IMR-90 (cell line): ENCODE results near the gene UBXN11. TPM values are rescaled to one million over a fixed set of nuclear protein-coding genes. Genes with fewer than 3 reads are reported as not detected.

Experiments used
- ATAC-seq: fragments of 200-7000 bp; cut with Tn5 transposase; 2 replicates; pipeline ENCODE4 v1.9.1; 2020; ENCODE audit warnings: low read depth, mild to moderate bottlenecking, moderate library complexity
- BruUV-seq: library from RNA; stranded (reverse); fragments of 400-500 nt; replicated peaks from 2 replicates; lab custom pipeline; 2021; lab: Mats Ljungman, UMichigan
- CTCF ChIA-PET: fragments of 300-600 bp; formaldehyde crosslinking; extraction: SDS; loops from one replicate; lab custom pipeline; 2021; ENCODE audit warnings: antibody characterized with exemption; lab: Yijun Ruan, JAX
- POLR2A ChIA-PET: fragments of 300-600 bp; sonication (Branson Sonifier 250); formaldehyde crosslinking; loops from one replicate; lab custom pipeline; 2022; ENCODE audit warnings: antibody characterized with exemption; ENCODE audit not compliant: unreplicated experiment; lab: Charles Lee
- DNase-seq: peaks from one replicate; pipeline ENCODE4 v3.0.0; 2013
- H2AFZ ChIP-seq: replicated peaks from 2 replicates; pipeline ENCODE3; 2013; ENCODE audit warnings: low read length, mild to moderate bottlenecking; ENCODE audit not compliant: poor library complexity
- H2AK5ac ChIP-seq: 2 replicates; pipeline ENCODE4 v1.6.1; 2013; ENCODE audit warnings: low read depth, low read length, inconsistent platforms
- H2AK9ac ChIP-seq: replicated peaks from 2 replicates; pipeline ENCODE3; 2013; ENCODE audit warnings: mild to moderate bottlenecking, low read depth, low read length, moderate library complexity; ENCODE audit not compliant: poor library complexity
- H2BK120ac ChIP-seq: 2 replicates; pipeline ENCODE4 v1.6.1; 2013; ENCODE audit warnings: low read depth, low read length, inconsistent platforms
- H2BK15ac ChIP-seq: 3 replicates; pipeline ENCODE4 v1.6.1; 2013; ENCODE audit warnings: low read depth, low read length, inconsistent platforms
- H2BK20ac ChIP-seq: 2 replicates; pipeline ENCODE4 v1.6.1; 2013; ENCODE audit warnings: low read depth, mild to moderate bottlenecking, inconsistent platforms, low read length, moderate library complexity
- H2BK5ac ChIP-seq: 2 replicates; pipeline ENCODE4 v1.6.1; 2013; ENCODE audit warnings: mild to moderate bottlenecking, low read depth, low read length, inconsistent platforms; ENCODE audit not compliant: poor library complexity, severe bottlenecking
- H3K14ac ChIP-seq: replicated peaks from 2 replicates; pipeline ENCODE4 v1.6.1; 2013; ENCODE audit warnings: low read depth, low read length, inconsistent platforms
- H3K18ac ChIP-seq: 2 replicates; pipeline ENCODE4 v1.6.1; 2013; ENCODE audit warnings: low read depth, low read length, control low read depth
- H3K23ac ChIP-seq: 2 replicates; pipeline ENCODE4 v1.6.1; 2013; ENCODE audit warnings: low read depth, low read length, inconsistent platforms
- H3K27ac ChIP-seq: 2 replicates; pipeline ENCODE4 v1.5.1; 2013; ENCODE audit warnings: mild to moderate bottlenecking, control low read depth, low read length; ENCODE audit not compliant: insufficient read depth
- H3K27me3 ChIP-seq: 2 replicates; pipeline ENCODE4 v1.6.1; 2013; ENCODE audit warnings: low read length; ENCODE audit not compliant: control insufficient read depth, insufficient read depth
- H3K36me3 ChIP-seq: 2 replicates; pipeline ENCODE4 v1.6.1; 2013; ENCODE audit warnings: low read length, mixed read lengths; ENCODE audit not compliant: control insufficient read depth, insufficient read depth
- H3K4ac ChIP-seq: 2 replicates; pipeline ENCODE4 v1.6.1; 2013; ENCODE audit warnings: low read depth, low read length, inconsistent platforms
- H3K4me1 ChIP-seq: 2 replicates; pipeline ENCODE4 v1.6.1; 2013; ENCODE audit warnings: low read length, mixed read lengths; ENCODE audit not compliant: control insufficient read depth, insufficient read depth
- H3K4me2 ChIP-seq: 2 replicates; pipeline ENCODE4 v1.6.1; 2013; ENCODE audit warnings: low read depth, mild to moderate bottlenecking, control low read depth, low read length, moderate library complexity
- H3K4me3 ChIP-seq: 2 replicates; pipeline ENCODE4 v1.5.1; 2013; ENCODE audit warnings: low read depth, mild to moderate bottlenecking, control low read depth, low read length, moderate library complexity; ENCODE audit not compliant: insufficient read depth
- H3K56ac ChIP-seq: 2 replicates; pipeline ENCODE4 v1.6.1; 2013; ENCODE audit warnings: low read length, inconsistent platforms; ENCODE audit not compliant: insufficient read depth; ENCODE audit errors: extremely low read depth
- H3K79me1 ChIP-seq, 2 experiments: 2 replicates each; pipeline ENCODE4 v1.6.1; 2013; ENCODE audit warnings: low read length in 2 of 2, inconsistent platforms in 1 of 2, low read depth in 1 of 2
- H3K9ac ChIP-seq: 2 replicates; pipeline ENCODE4 v1.6.1; 2013; ENCODE audit warnings: low read depth, low read length, control low read depth
- H3K9me1 ChIP-seq: 2 replicates; pipeline ENCODE4 v1.6.1; 2013; ENCODE audit warnings: low read length, inconsistent platforms; ENCODE audit not compliant: insufficient read depth
- H3K9me3 ChIP-seq: 2 replicates; pipeline ENCODE4 v1.6.1; 2013; ENCODE audit warnings: low read length; ENCODE audit not compliant: control insufficient read depth, insufficient read depth
- H4K20me1 ChIP-seq: 2 replicates; pipeline ENCODE4 v1.6.1; 2013; ENCODE audit warnings: low read length, inconsistent platforms; ENCODE audit not compliant: insufficient read depth
- H4K5ac ChIP-seq: 2 replicates; pipeline ENCODE4 v1.6.1; 2013; ENCODE audit warnings: mild to moderate bottlenecking, low read depth, low read length, control low read depth
- H4K8ac ChIP-seq, 2 experiments: 2 replicates each; pipeline ENCODE4 v1.6.1; 2013; ENCODE audit warnings: low read depth in 2 of 2, low read length in 2 of 2, control low read depth in 1 of 2, inconsistent platforms in 1 of 2
- H4K91ac ChIP-seq: 2 replicates; pipeline ENCODE4 v1.6.1; 2013; ENCODE audit warnings: low read depth, low read length, inconsistent platforms; ENCODE audit not compliant: insufficient read depth
- BHLHE40 ChIP-seq: fragments of 150-350 bp; IDR thresholded peaks from 2 replicates; pipeline ENCODE4 v1.6.1; 2016; ENCODE audit warnings: mild to moderate bottlenecking, low read depth, low read length
- CEBPB ChIP-seq: IDR thresholded peaks from 2 replicates; pipeline ENCODE4 v1.6.1; 2012; ENCODE audit warnings: low read depth, low read length, improper control_type of control experiment
- CHD1 ChIP-seq: IDR thresholded peaks from 2 replicates; pipeline ENCODE4 v1.6.1; 2012; ENCODE audit warnings: low read depth, low read length, improper control_type of control experiment
- FOS ChIP-seq: fragments of 150-350 bp; IDR thresholded peaks from 2 replicates; pipeline ENCODE4 v1.6.1; 2016; ENCODE audit warnings: low read depth, low read length
- MAFK ChIP-seq: IDR thresholded peaks from 2 replicates; pipeline ENCODE4 v1.6.1; 2012; ENCODE audit warnings: low read depth, low read length, improper control_type of control experiment
- MAZ ChIP-seq: IDR thresholded peaks from 2 replicates; pipeline ENCODE4 v1.6.1; 2012; ENCODE audit warnings: low read depth, mild to moderate bottlenecking, low read length, improper control_type of control experiment, moderate library complexity, borderline replicate concordance
- MXI1 ChIP-seq: IDR thresholded peaks from 2 replicates; pipeline ENCODE4 v1.6.1; 2012; ENCODE audit warnings: low read depth, mild to moderate bottlenecking, low read length, moderate library complexity, borderline replicate concordance
- NFE2L2 ChIP-seq: fragments of 150-350 bp; IDR thresholded peaks from 2 replicates; pipeline ENCODE4 v1.6.1; 2016; ENCODE audit warnings: low read depth, mild to moderate bottlenecking, low read length
- POLR2A ChIP-seq: IDR thresholded peaks from 2 replicates; pipeline ENCODE4 v1.6.1; 2012; ENCODE audit warnings: mild to moderate bottlenecking, low read depth, low read length
- RAD21 ChIP-seq: IDR thresholded peaks from 2 replicates; pipeline ENCODE4 v1.6.1; 2012; ENCODE audit warnings: low read length, improper control_type of control experiment
- RCOR1 ChIP-seq: IDR thresholded peaks from 2 replicates; pipeline ENCODE4 v1.6.1; 2012; ENCODE audit warnings: mild to moderate bottlenecking, low read length, improper control_type of control experiment; ENCODE audit not compliant: insufficient replicate concordance
- RFX5 ChIP-seq: IDR thresholded peaks from 2 replicates; pipeline ENCODE4 v1.8.0; 2012; ENCODE audit warnings: low read depth, mild to moderate bottlenecking, low read length, moderate library complexity
- SMC3 ChIP-seq: fragments of 150-350 bp; IDR thresholded peaks from 2 replicates; pipeline ENCODE4 v1.6.1; 2016; ENCODE audit warnings: low read depth, mild to moderate bottlenecking, antibody characterized with exemption, low read length, moderate library complexity
- WGBS, 2 experiments: methylation state at CpG; one replicate each; pipeline versions ENCODE4 v1.1.5 to v1.1.7; 2013; ENCODE audit warnings: missing lambda C conversion rate in 2 of 2; ENCODE audit not compliant: insufficient read length in 1 of 2; ENCODE audit errors: extremely low coverage in 2 of 2; 5-methylcytosine and 5-hydroxymethylcytosine counted together
- dilution Hi-C: fragments of 300-500 bp; cut with HindIII; formaldehyde crosslinking; loops from one replicate; pipeline ENCODE4 v1.14.3; 2018; ENCODE audit warnings: low sequenced_read_pairs; ENCODE audit not compliant: unreplicated experiment
- in situ Hi-C: fragments of 300-500 bp; cut with MboI; formaldehyde crosslinking; loops from 3 replicates; pipeline ENCODE4 v1.14.3; 2019; ENCODE audit warnings: low sequenced_read_pairs, inconsistent platforms, mixed read lengths
- intact Hi-C: fragments of 100-400 bp; cut with micrococcal nuclease; formaldehyde crosslinking; loops from 2 replicates; pipeline ENCODE4 v1.10.0; 2022
- polyA plus RNA-seq, 3 experiments: library from polyadenylated mRNA; depleted of rRNA; stranded (reverse); fragments of >200 nt; gene quantifications; 2 replicates each; pipeline ENCODE4 v1.2.3, GENCODE V29; 2012; ENCODE audit warnings: low replicate concordance in 1 of 3
- total RNA-seq: library from RNA; depleted of rRNA; stranded (reverse); fragments of >200 nt; gene quantifications from 2 replicates; pipeline ENCODE4 v1.2.3, GENCODE V29; 2012
- TF ChIP-seq, protein P1 (sequence below): conservative IDR thresholded peaks from 2 replicates; pipeline ENCODE4 v1.5.1; 2012; ENCODE audit warnings: mild to moderate bottlenecking, low read depth, low read length, improper control_type of control experiment
- TF ChIP-seq, protein P2 (sequence below): fragments of 150-350 bp; IDR thresholded peaks from 2 replicates; pipeline ENCODE4 v1.6.1; 2016; ENCODE audit warnings: low read depth, mild to moderate bottlenecking, low read length, moderate library complexity, borderline replicate concordance
- TF ChIP-seq, protein P3 (sequence below): fragments of 150-350 bp; IDR thresholded peaks from 2 replicates; pipeline ENCODE4 v1.6.1; 2017; ENCODE audit warnings: mild to moderate bottlenecking, antibody characterized with exemption, low read length, low read depth

Gene UBXN11
- total and polyA plus RNA-seq, 2 of the 4 experiments (the other 2 are of a cell fraction) = 5.2 to 17.0 TPM

DNA sequence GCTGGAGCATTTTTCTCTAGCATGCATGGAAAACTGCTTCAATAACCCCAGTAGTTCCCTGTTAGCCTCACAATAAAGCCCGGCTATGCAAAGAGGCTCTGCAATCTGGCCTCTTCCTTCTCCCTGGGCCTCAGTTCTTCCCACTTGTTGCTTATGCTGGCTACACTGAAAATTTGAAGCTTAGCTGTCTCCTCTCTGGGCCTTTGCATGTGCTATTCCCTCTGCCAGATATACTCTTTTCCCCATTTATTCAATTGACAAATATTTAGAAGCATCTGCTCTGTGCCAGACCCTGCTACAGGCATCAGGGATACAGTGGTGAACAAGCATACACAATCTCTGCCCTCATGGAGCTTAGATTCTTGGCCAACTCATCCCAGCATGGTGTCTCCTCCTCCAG lies 32.2 kb upstream of the UBXN11 start:
- Histone ChIP-seq H3K9ac (no peak overlapping the region), H4K20me1 (no peaks in the 10 kb centered on the region), H2BK15ac (no peak overlapping the region), H3K4ac (no peak overlapping the region), H3K14ac (no peak overlapping the region), H2BK5ac (no peak overlapping the region), H2AFZ (no peak overlapping the region), H3K4me3 (no peak overlapping the region), H3K56ac (no peak overlapping the region), H3K4me2 (no peak overlapping the region), H4K5ac (no peak overlapping the region), H3K18ac (no peak overlapping the region), H2BK20ac (no peak overlapping the region), H3K27ac (no peak overlapping the region), H3K79me1 (no peaks in the 10 kb centered on the region), H3K9me3 (no peaks in the 10 kb centered on the region), H4K8ac (no peak overlapping the region), H3K27me3 (peaks cover 55% of the 10 kb centered on the region), H3K9me1 (no peaks in the 10 kb centered on the region), H2AK9ac (no peak overlapping the region), H4K91ac (no peak overlapping the region), H2BK120ac (no peak overlapping the region), H2AK5ac (no peak overlapping the region), H3K23ac (no peak overlapping the region), H3K36me3 (no peaks in the 10 kb centered on the region), H3K4me1 (peaks cover 4% of the 10 kb centered on the region; the same call in 1 of the 2 replicates)
- intact Hi-C loops (no loop called here), in situ Hi-C loops (no loop called here), dilution Hi-C loops (no loop called here)
- POLR2A ChIA-PET = interaction anchor here (0.9 kb wide), 1 partner anchor 17 kb away, joined by 3 read pairs; no protein-coding TSS in a partner anchor
- no peak for ATAC-seq
- no peak for DNase-seq
- no TSS peak for BruUV-seq
- CTCF ChIA-PET = no interaction called here
- 100% methylated on average over 1 of the region's 1 CpG; no CpG with 5 or more reads in 1 of the 2 experiments for WGBS, 2 experiments
- TF ChIP-seq, protein P1, sequence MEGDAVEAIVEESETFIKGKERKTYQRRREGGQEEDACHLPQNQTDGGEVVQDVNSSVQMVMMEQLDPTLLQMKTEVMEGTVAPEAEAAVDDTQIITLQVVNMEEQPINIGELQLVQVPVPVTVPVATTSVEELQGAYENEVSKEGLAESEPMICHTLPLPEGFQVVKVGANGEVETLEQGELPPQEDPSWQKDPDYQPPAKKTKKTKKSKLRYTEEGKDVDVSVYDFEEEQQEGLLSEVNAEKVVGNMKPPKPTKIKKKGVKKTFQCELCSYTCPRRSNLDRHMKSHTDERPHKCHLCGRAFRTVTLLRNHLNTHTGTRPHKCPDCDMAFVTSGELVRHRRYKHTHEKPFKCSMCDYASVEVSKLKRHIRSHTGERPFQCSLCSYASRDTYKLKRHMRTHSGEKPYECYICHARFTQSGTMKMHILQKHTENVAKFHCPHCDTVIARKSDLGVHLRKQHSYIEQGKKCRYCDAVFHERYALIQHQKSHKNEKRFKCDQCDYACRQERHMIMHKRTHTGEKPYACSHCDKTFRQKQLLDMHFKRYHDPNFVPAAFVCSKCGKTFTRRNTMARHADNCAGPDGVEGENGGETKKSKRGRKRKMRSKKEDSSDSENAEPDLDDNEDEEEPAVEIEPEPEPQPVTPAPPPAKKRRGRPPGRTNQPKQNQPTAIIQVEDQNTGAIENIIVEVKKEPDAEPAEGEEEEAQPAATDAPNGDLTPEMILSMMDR = no peak
- TF ChIP-seq MAZ = no peak
- no peak for TF ChIP-seq SMC3
- TF ChIP-seq, protein P2, sequence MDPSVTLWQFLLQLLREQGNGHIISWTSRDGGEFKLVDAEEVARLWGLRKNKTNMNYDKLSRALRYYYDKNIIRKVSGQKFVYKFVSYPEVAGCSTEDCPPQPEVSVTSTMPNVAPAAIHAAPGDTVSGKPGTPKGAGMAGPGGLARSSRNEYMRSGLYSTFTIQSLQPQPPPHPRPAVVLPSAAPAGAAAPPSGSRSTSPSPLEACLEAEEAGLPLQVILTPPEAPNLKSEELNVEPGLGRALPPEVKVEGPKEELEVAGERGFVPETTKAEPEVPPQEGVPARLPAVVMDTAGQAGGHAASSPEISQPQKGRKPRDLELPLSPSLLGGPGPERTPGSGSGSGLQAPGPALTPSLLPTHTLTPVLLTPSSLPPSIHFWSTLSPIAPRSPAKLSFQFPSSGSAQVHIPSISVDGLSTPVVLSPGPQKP = no peak
- no peak for TF ChIP-seq RFX5
- no peak for TF ChIP-seq BHLHE40
- no peak for TF ChIP-seq MAFK
- TF ChIP-seq POLR2A = no peak
- no peak for TF ChIP-seq CHD1
- no peak for TF ChIP-seq RCOR1
- no peak for TF ChIP-seq CEBPB
- TF ChIP-seq RAD21 = no peak
- no peak for TF ChIP-seq MXI1
- no peak for TF ChIP-seq FOS
- TF ChIP-seq, protein P3, sequence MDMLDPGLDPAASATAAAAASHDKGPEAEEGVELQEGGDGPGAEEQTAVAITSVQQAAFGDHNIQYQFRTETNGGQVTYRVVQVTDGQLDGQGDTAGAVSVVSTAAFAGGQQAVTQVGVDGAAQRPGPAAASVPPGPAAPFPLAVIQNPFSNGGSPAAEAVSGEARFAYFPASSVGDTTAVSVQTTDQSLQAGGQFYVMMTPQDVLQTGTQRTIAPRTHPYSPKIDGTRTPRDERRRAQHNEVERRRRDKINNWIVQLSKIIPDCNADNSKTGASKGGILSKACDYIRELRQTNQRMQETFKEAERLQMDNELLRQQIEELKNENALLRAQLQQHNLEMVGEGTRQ = no peak
- TF ChIP-seq NFE2L2 = no peak
